K562 (cell line): ENCODE measurements around the gene TCEANC2. TPM values are rescaled to one million over a fixed set of nuclear protein-coding genes. Genes with fewer than 3 reads are reported as not detected.

Experiments used
- CHCHD3 ChIP-seq: fragments of 250-450 bp; sonication (Bioruptor Pico); IDR thresholded peaks from 2 replicates; pipeline ENCODE4 v2.1.2; 2022; ENCODE audit warnings: mild to moderate bottlenecking
- ETV1 ChIP-seq: fragments of 450-650 bp; conservative IDR thresholded peaks from 2 replicates; pipeline ENCODE4 v1.6.1; 2016; ENCODE audit warnings: missing genetic modification characterization, control low read depth, low read depth, missing compliant biosample characterization
- EZH2 ChIP-seq: IDR thresholded peaks from 2 replicates; pipeline ENCODE4 v1.6.1; 2012; ENCODE audit warnings: low read depth, mild to moderate bottlenecking, inconsistent platforms, low read length, borderline replicate concordance
- FOXJ3 ChIP-seq: sonication (generic); formaldehyde crosslinking; IDR thresholded peaks from 2 replicates; pipeline ENCODE4 v1.4.0; 2020; ENCODE audit warnings: mild to moderate bottlenecking, missing genetic modification reagents
- KLF10 ChIP-seq: fragments of 250-450 bp; sonication (Bioruptor Pico); IDR thresholded peaks from 2 replicates; pipeline ENCODE4 v1.6.1; 2021; ENCODE audit warnings: matching md5 sums
- SPI1 ChIP-seq: IDR thresholded peaks from 2 replicates; pipeline ENCODE4 v1.6.1; 2011; ENCODE audit warnings: low read depth, low read length, control low read depth, borderline replicate concordance
- TEAD2 ChIP-seq: fragments of 450-650 bp; IDR thresholded peaks from 2 replicates; pipeline ENCODE4 v1.6.1; 2016; ENCODE audit warnings: missing genetic modification characterization, control low read depth, missing compliant biosample characterization
- TSC22D4 ChIP-seq: fragments of 450-650 bp; IDR thresholded peaks from 2 replicates; pipeline ENCODE4 v1.6.1; 2016; ENCODE audit warnings: missing genetic modification characterization, missing biosample characterization, control low read depth
- XRCC4 ChIP-seq: IDR thresholded peaks from one replicate; pipeline ENCODE4 v1.6.1; 2011; ENCODE audit not compliant: insufficient read depth, insufficient read length; ENCODE audit errors: extremely low read depth
- XRCC5 ChIP-seq: fragments of 200-400 bp; formaldehyde crosslinking; IDR thresholded peaks from 2 replicates; pipeline ENCODE4 v1.6.1; 2017; ENCODE audit warnings: low read depth, mild to moderate bottlenecking, low read length
- ZBTB1 ChIP-seq: sonication (generic); formaldehyde crosslinking; IDR thresholded peaks from 2 replicates; pipeline ENCODE4 v1.8.1; 2023; ENCODE audit warnings: missing genetic modification reagents, low read depth, mild to moderate bottlenecking, borderline replicate concordance
- ZKSCAN3 ChIP-seq: fragments of 250-450 bp; sonication (Bioruptor Pico); IDR thresholded peaks from 2 replicates; pipeline ENCODE4 v1.4.0; 2020
- ZNF133 ChIP-seq: fragments of 250-450 bp; sonication (Bioruptor Pico); IDR thresholded peaks from 2 replicates; pipeline ENCODE4 v1.4.0; 2020; ENCODE audit warnings: mild to moderate bottlenecking
- ZNF644 ChIP-seq: fragments of 200-800 bp; sonication (Bioruptor generic); IDR thresholded peaks from 2 replicates; pipeline ENCODE4 v1.6.1; 2016; ENCODE audit warnings: low read depth, missing genetic modification characterization, missing compliant biosample characterization
- polyA plus RNA-seq, 8 experiments: library from polyadenylated mRNA; depleted of rRNA in 4 of 8; stranded (reverse) in 5 of 8; unstranded in 3 of 8; fragments of >200 nt; fragmentation: Nextera tagmentation in 2 of 8; fragmentation: Illumina TruSeq in 1 of 8; extraction: Ambion mirVana in 2 of 8; extraction: Trizol in 1 of 8; gene quantifications; 2 replicates each; pipeline versions ENCODE4 v1.2.1 to v1.2.3, GENCODE V29; 2011 to 2014; ENCODE audit warnings: inconsistent platforms in 1 of 8, missing spikeins in 1 of 8
- total RNA-seq, 7 experiments: library from RNA; depleted of rRNA in 6 of 7; stranded (reverse); fragments of >200 nt in 6 of 7; fragmentation: Illumina TruSeq in 2 of 7; extraction: Trizol in 2 of 7; gene quantifications; 2 replicates each; pipeline versions ENCODE4 v1.2.1 to v1.2.3, GENCODE V29; 2011 to 2021; ENCODE audit warnings: low replicate concordance in 1 of 7
- TF ChIP-seq, protein P1 (sequence below), 2 experiments: fragments of 200-800 bp in 1 of 2; sonication (Bioruptor generic) in 1 of 2; sonication (generic) in 1 of 2; formaldehyde crosslinking in 1 of 2; IDR thresholded peaks in 1 of 2; conservative IDR thresholded peaks in 1 of 2; 2 replicates each; pipeline versions ENCODE4 v1.5.0 to v1.6.1; 2016 to 2020; ENCODE audit warnings: missing compliant biosample characterization in 1 of 2, missing genetic modification characterization in 1 of 2, missing genetic modification reagents in 1 of 2
- TF ChIP-seq, protein P2 (sequence below), 2 experiments: fragments of 250-450 bp in 1 of 2; fragments of 450-650 bp in 1 of 2; sonication (Bioruptor Pico) in 1 of 2; IDR thresholded peaks; 2 replicates each; pipeline versions ENCODE4 v1.6.1 to v1.8.0; 2016 to 2021; ENCODE audit warnings: mild to moderate bottlenecking in 2 of 2, moderate library complexity in 2 of 2, missing compliant biosample characterization in 1 of 2, missing genetic modification characterization in 1 of 2
- TF ChIP-seq, protein P3 (sequence below): fragments of 250-450 bp; sonication (Bioruptor Pico); IDR thresholded peaks from 2 replicates; pipeline ENCODE4 v1.4.0; 2020
- TF ChIP-seq, protein P4 (sequence below): fragments of 250-450 bp; sonication (Bioruptor Pico); IDR thresholded peaks from 2 replicates; pipeline ENCODE4 v1.6.1; 2021; ENCODE audit warnings: mild to moderate bottlenecking

The TCEANC2 gene
- total and polyA plus RNA-seq, 9 of the 15 experiments (the other 6 are each of a cell fraction or from before 2014, with no cell fraction given): 3.3 to 10.2 (median 7.0) TPM

DNA sequence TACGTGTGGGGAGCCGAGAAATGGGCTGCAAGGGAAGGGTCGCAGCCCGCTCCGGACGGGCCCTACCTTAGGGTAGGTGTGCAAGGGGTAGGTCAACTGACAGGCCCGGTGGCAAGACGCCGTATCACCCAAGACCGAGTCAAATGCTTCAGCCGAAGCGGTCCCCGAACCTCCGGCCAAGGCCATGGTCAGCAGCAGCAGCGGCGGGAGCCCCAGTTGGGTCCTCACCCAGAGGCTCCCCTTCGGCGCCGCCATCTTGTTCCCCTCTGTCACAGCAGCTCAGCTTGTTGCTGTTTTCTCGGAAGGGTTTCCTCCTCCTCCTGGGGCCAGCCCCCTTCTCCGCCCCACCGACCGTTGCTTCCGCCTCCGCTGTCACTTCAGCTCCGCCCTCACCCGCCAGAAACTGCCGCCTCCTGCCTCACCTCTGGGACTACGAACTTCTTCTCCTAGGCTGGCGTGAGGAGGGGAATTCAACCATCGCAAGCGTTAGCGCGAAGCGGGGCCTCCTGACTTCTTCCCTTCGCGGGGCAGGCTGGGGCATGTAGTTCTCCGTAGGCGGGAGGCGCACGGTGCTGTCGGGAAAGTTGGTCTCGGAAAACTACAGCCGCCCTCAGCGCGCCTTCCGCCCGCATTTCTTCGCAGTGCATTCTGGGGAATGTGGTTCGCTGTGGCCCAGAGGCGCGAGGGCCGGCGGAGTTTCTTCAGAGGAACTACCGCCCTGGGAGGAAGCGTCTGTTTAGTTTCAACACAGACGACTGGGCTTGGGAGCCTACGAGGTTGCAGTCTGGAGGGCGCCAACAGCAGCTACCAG, at the start of gene TCEANC2, which contains the start of gene TMEM59 (continued):
- TF ChIP-seq, protein P1, sequence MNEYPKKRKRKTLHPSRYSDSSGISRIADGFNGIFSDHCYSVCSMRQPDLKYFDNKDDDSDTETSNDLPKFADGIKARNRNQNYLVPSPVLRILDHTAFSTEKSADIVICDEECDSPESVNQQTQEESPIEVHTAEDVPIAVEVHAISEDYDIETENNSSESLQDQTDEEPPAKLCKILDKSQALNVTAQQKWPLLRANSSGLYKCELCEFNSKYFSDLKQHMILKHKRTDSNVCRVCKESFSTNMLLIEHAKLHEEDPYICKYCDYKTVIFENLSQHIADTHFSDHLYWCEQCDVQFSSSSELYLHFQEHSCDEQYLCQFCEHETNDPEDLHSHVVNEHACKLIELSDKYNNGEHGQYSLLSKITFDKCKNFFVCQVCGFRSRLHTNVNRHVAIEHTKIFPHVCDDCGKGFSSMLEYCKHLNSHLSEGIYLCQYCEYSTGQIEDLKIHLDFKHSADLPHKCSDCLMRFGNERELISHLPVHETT (CRISPR knock-in tag; conservative IDR thresholded peaks at IDR 0.05 in 1 of 2, IDR thresholded peaks at IDR 0.05 in 1 of 2): peak in 1 of 2 experiments; percentile 84; a peak in 2 of 4 replicates
- TF ChIP-seq ZNF133 (CRISPR knock-in tag) (no peak), ZKSCAN3 (CRISPR knock-in tag) (no peak), SPI1 (peak; percentile 71; the same call in 1 of the 2 replicates), CHCHD3 (CRISPR knock-in tag) (no peak), TSC22D4 (tag) (no peak), ZNF644 (tag) (peak; percentile 66), XRCC5 (peak; percentile 90), FOXJ3 (CRISPR knock-in tag) (no peak), EZH2 (no peak), TEAD2 (tag) (0 out of 2 replicates have a peak, but pooled peaks have one; percentile 40), KLF10 (no peak), ETV1 (tag) (peak; percentile 79), ZBTB1 (CRISPR knock-in tag) (no peak), XRCC4 (no peak)
- TF ChIP-seq, protein P2, sequence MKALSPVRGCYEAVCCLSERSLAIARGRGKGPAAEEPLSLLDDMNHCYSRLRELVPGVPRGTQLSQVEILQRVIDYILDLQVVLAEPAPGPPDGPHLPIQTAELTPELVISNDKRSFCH (CRISPR knock-in tag; IDR thresholded peaks at IDR 0.05): no peak
- TF ChIP-seq, protein P2 (tag; IDR thresholded peaks at IDR 0.05): peak; percentile 15; the same call in 1 of the 2 replicates
- TF ChIP-seq, protein P3, sequence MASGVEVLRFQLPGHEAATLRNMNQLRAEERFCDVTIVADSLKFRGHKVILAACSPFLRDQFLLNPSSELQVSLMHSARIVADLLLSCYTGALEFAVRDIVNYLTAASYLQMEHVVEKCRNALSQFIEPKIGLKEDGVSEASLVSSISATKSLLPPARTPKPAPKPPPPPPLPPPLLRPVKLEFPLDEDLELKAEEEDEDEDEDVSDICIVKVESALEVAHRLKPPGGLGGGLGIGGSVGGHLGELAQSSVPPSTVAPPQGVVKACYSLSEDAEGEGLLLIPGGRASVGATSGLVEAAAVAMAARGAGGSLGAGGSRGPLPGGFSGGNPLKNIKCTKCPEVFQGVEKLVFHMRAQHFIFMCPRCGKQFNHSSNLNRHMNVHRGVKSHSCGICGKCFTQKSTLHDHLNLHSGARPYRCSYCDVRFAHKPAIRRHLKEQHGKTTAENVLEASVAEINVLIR (CRISPR knock-in tag): peak; percentile 63
- TF ChIP-seq, protein P4, sequence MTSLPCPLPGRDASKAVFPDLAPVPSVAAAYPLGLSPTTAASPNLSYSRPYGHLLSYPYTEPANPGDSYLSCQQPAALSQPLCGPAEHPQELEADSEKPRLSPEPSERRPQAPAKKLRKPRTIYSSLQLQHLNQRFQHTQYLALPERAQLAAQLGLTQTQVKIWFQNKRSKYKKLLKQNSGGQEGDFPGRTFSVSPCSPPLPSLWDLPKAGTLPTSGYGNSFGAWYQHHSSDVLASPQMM (CRISPR knock-in tag): no peak
